ENCODE data around the gene MPPED2.

The MPPED2 gene

GRCh38 chr11:30406978-30407762 is 179.0 kb downstream of the MPPED2 start:
- no peak for DNase-seq

- no peak for DNase-seq
Observed at GRCh38 chr11:30405385-30405784, 180.8 kb downstream of the MPPED2 start.

- no peak for DNase-seq
Observed at GRCh38 chr11:30404136-30404535, 182.0 kb downstream of the MPPED2 start.

- no peak for DNase-seq
Observed at GRCh38 chr11:30395751-30396150, 190.4 kb downstream of the MPPED2 start.

GRCh38 chr11:30393012-30393411 is 193.1 kb downstream of the MPPED2 start:
- DNase-seq: no peak

GRCh38 chr11:30392221-30392784 is 193.8 kb downstream of the MPPED2 start:
- DNase-seq: no peak

- no peak for DNase-seq
Observed at GRCh38 chr11:30388957-30389356, 197.2 kb downstream of the MPPED2 start.

- no peak for DNase-seq
Observed at GRCh38 chr11:30387891-30388861, 198.0 kb downstream of the MPPED2 start.

- no peak for DNase-seq
Observed at GRCh38 chr11:30381879-30382278, 204.3 kb downstream of the MPPED2 start.

GRCh38 chr11:30380846-30381245 is 205.3 kb downstream of the MPPED2 start:
- DNase-seq: no peak

- DNase-seq: no peak
Observed at GRCh38 chr11:30377347-30377746, 208.8 kb downstream of the MPPED2 start.

GRCh38 chr11:30370164-30370563 is 216.0 kb downstream of the MPPED2 start:
- no peak for DNase-seq

- DNase-seq: no peak
Observed at GRCh38 chr11:30368394-30368793, 217.8 kb downstream of the MPPED2 start.

GRCh38 chr11:30365793-30366517 is 220.2 kb downstream of the MPPED2 start:
- DNase-seq: no peak

- DNase-seq: no peak
Observed at GRCh38 chr11:30364837-30365482, 221.2 kb downstream of the MPPED2 start.

- DNase-seq: no peak
Observed at GRCh38 chr11:30364139-30364836, 221.9 kb downstream of the MPPED2 start.

GRCh38 chr11:30360741-30361140 is 225.4 kb downstream of the MPPED2 start:
- DNase-seq: no peak

All from NCI-H1105 (cell line).